K562 (cell line): ENCODE measurements around the gene DTX1. TPM values are rescaled to one million over a fixed set of nuclear protein-coding genes. Genes with fewer than 3 reads are reported as not detected.
"Not testable (repeated sequence)": the region's sequence is repeated elsewhere in the genome, so short reads cannot be mapped to it uniquely, and the experiment has no call there.

Experiments
- ATAC-seq: fragments of 200-7000 bp; cut with Tn5 transposase; 3 replicates; pipeline ENCODE4 v1.9.1; 2020; ENCODE audit warnings: moderate library complexity
- BruUV-seq: library from RNA; stranded (reverse); fragments of 400-500 nt; replicated peaks from 2 replicates; lab custom pipeline; 2021; lab: Mats Ljungman, UMichigan
- CTCF ChIA-PET: fragments of 300-600 bp; formaldehyde crosslinking; extraction: SDS; loops from one replicate; lab custom pipeline; 2021; ENCODE audit warnings: low intra/inter-chr PET ratio; lab: Yijun Ruan, JAX
- POLR2A ChIA-PET: fragments of 300-600, 350-650 bp; sonication (Branson Sonifier 250); formaldehyde crosslinking; extraction: SDS; loops from one replicate; lab custom pipeline; 2021; ENCODE audit warnings: antibody characterized with exemption, inconsistent platforms; lab: Yijun Ruan, JAX
- DNase-seq, 4 experiments: peaks; one replicate each; pipeline versions ENCODE4 v3.0.0 to v3.0.0-alpha.2; 2011 to 2018; ENCODE audit warnings: low spot score in 3 of 4, mixed read lengths in 3 of 4; ENCODE audit errors: extremely low read depth in 1 of 4
- FAIRE-seq: peaks from 2 replicates; lab custom pipeline; 2011; peaks lifted over from hg19 to GRCh38; lab: Jason Lieb, UNC
- H2AFZ ChIP-seq: 2 replicates; pipeline ENCODE4 v1.6.0; 2011; ENCODE audit warnings: low read depth, low read length, control low read depth, inconsistent platforms
- H3K27ac ChIP-seq: fragments of 200-600 bp; 3 replicates; pipeline ENCODE4 v1.8.0; 2011; ENCODE audit warnings: low read depth, mild to moderate bottlenecking, control low read depth, inconsistent platforms, low read length, moderate library complexity, mixed read lengths; ENCODE audit errors: extremely low read depth
- H3K27me3 ChIP-seq, 2 experiments: fragments of 300-600 bp in 1 of 2; 2 replicates in 1 of 2; 3 replicates in 1 of 2; pipeline versions ENCODE4 v1.6.0 to v1.8.0; 2011; ENCODE audit warnings: inconsistent platforms in 2 of 2, low read length in 2 of 2, mild to moderate bottlenecking in 1 of 2, mixed read lengths in 1 of 2, moderate library complexity in 1 of 2; ENCODE audit not compliant: control insufficient read depth in 2 of 2, insufficient read depth in 2 of 2
- H3K36me3 ChIP-seq: fragments of 300-600 bp; 3 replicates; pipeline ENCODE4 v1.8.0; 2011; ENCODE audit warnings: mild to moderate bottlenecking, low read length, inconsistent platforms; ENCODE audit not compliant: control insufficient read depth, insufficient read depth
- H3K4me1 ChIP-seq, 2 experiments: fragments of 200-600 bp in 1 of 2; replicated peaks in 1 of 2; 2 replicates in 1 of 2; 3 replicates in 1 of 2; pipeline versions ENCODE4 v1.5.1 to v1.8.0; 2011; ENCODE audit warnings: inconsistent platforms in 2 of 2, low read length in 2 of 2, mild to moderate bottlenecking in 1 of 2, mixed read lengths in 1 of 2, moderate library complexity in 1 of 2; ENCODE audit not compliant: control insufficient read depth in 2 of 2, insufficient read depth in 2 of 2
- H3K4me2 ChIP-seq: 2 replicates; pipeline ENCODE4 v1.6.1; 2011; ENCODE audit warnings: low read length, control low read depth, inconsistent platforms, mixed read lengths; ENCODE audit not compliant: insufficient read depth
- H3K4me3 ChIP-seq: fragments of 200-600 bp; sonication (generic), shearing (Covaris generic); 2 replicates; pipeline ENCODE4 v1.5.1; 2016; ENCODE audit warnings: control low read depth, inconsistent platforms
- H3K79me2 ChIP-seq: fragments of 200-600 bp; 3 replicates; pipeline ENCODE4 v1.8.0; 2011; ENCODE audit warnings: low read length, inconsistent platforms; ENCODE audit not compliant: control insufficient read depth, insufficient read depth
- H3K9ac ChIP-seq, 2 experiments: 2 replicates each; pipeline versions ENCODE4 v1.6.0 to v1.6.1; 2011; ENCODE audit warnings: low read depth in 2 of 2, low read length in 2 of 2, control low read depth in 1 of 2, inconsistent platforms in 1 of 2, mild to moderate bottlenecking in 1 of 2, mixed read lengths in 1 of 2; ENCODE audit not compliant: insufficient read depth in 1 of 2
- H3K9me1 ChIP-seq: one replicate; pipeline ENCODE4 v1.6.0; 2011; ENCODE audit warnings: inconsistent platforms, mild to moderate bottlenecking, low read length, moderate library complexity; ENCODE audit not compliant: control insufficient read depth, insufficient read depth
- H3K9me3 ChIP-seq: replicated peaks from 2 replicates; pipeline ENCODE4 v1.5.1; 2011; ENCODE audit warnings: low read depth, low read length, inconsistent platforms; ENCODE audit not compliant: control insufficient read depth, insufficient read depth
- H4K20me1 ChIP-seq: replicated peaks from 2 replicates; pipeline ENCODE4 v1.6.1; 2011; ENCODE audit warnings: low read length, inconsistent platforms, mixed read lengths; ENCODE audit not compliant: control insufficient read depth, insufficient read depth
- RBM25 ChIP-seq: fragments of 200-400 bp; formaldehyde crosslinking; IDR thresholded peaks from 2 replicates; pipeline ENCODE4 v1.6.1; 2018; ENCODE audit warnings: low read length, low read depth, moderate library complexity; ENCODE audit not compliant: severe bottlenecking
- SIRT6 ChIP-seq: IDR thresholded peaks from one replicate; pipeline ENCODE4 v1.6.1; 2012; ENCODE audit warnings: low read depth, mild to moderate bottlenecking, control low read depth, inconsistent platforms, low read length, moderate library complexity
- ZNF146 ChIP-seq: IDR thresholded peaks from one replicate; pipeline ENCODE4 v1.6.1; 2018; ENCODE audit warnings: missing compliant biosample characterization; ENCODE audit not compliant: unreplicated experiment
- WGBS: fragments of 100-300 bp; shearing (Covaris generic); methylation state at CpG from one replicate; pipeline ENCODE4 v1.1.6; 2016; ENCODE audit warnings: low coverage, mixed read lengths; ENCODE audit not compliant: insufficient coverage; ENCODE audit errors: missing lambda C conversion rate; 5-methylcytosine and 5-hydroxymethylcytosine counted together
- in situ Hi-C: fragments of 300-500 bp; cut with MboI; formaldehyde crosslinking; loops from 4 replicates; pipeline ENCODE4 v1.15.0; 2018; ENCODE audit warnings: inconsistent platforms, mixed read lengths
- intact Hi-C: fragments of 100-400 bp; cut with micrococcal nuclease; formaldehyde crosslinking; loops from 2 replicates; pipeline ENCODE4 v1.14.2; 2022
- polyA plus RNA-seq, 8 experiments: library from polyadenylated mRNA; depleted of rRNA in 4 of 8; stranded (reverse) in 5 of 8; unstranded in 3 of 8; fragments of >200 nt; fragmentation: Nextera tagmentation in 2 of 8; fragmentation: Illumina TruSeq in 1 of 8; extraction: Ambion mirVana in 2 of 8; extraction: Trizol in 1 of 8; gene quantifications; 2 replicates each; pipeline versions ENCODE4 v1.2.1 to v1.2.3, GENCODE V29; 2011 to 2014; ENCODE audit warnings: inconsistent platforms in 1 of 8, missing spikeins in 1 of 8
- total RNA-seq, 7 experiments: library from RNA; depleted of rRNA in 6 of 7; stranded (reverse); fragments of >200 nt in 6 of 7; fragmentation: Illumina TruSeq in 2 of 7; extraction: Trizol in 2 of 7; gene quantifications; 2 replicates each; pipeline versions ENCODE4 v1.2.1 to v1.2.3, GENCODE V29; 2011 to 2021; ENCODE audit warnings: low replicate concordance in 1 of 7

Gene DTX1
- total and polyA plus RNA-seq, 9 of the 15 experiments (the other 6 are each of a cell fraction or from before 2014, with no cell fraction given): not detected

DNA sequence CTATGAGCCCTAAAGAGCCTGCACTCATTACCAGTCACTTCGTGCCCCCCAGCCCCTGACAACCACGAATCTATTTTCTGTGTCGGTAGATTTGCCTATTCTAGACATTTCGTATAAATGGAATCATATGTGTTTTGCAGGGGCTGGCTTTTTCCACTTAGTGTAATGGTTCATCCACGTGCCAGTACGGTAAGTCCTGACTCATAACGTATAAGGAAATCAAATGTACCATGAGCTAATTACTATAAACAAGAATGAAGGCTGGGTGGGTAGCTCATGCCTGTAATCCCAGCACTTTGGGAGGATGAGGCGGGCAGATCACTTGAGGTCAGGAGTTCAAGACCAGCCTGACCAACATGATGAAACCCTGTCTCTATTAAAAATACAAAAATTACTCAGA, 61.2 kb downstream of the DTX1 start:
- ATAC-seq, FAIRE-seq, H3K9me3 ChIP-seq, H3K4me2 ChIP-seq, CTCF ChIA-PET, in situ Hi-C loops, intact Hi-C loops, H3K9me1 ChIP-seq, H3K36me3 ChIP-seq, H3K79me2 ChIP-seq, H3K27ac ChIP-seq, DNase-seq, H3K9ac ChIP-seq, H3K4me3 ChIP-seq, H2AFZ ChIP-seq, BruUV-seq: not testable (repeated sequence)
- Histone ChIP-seq H4K20me1 (peaks cover 13% of the 10 kb centered on the region; the same call in 1 of the 2 replicates), H3K27me3 (peaks cover 24 to 49% of the 10 kb centered on the region in 2 experiments; a peak in 4 of 5 replicates), H3K4me1 (peaks cover 0 to 15% of the 10 kb centered on the region in 2 experiments; a peak in 1 of 5 replicates)
- WGBS: 15% methylated on average over 8 of the region's 8 CpGs
- POLR2A ChIA-PET: interaction anchor here (1.0 kb wide), 1 partner anchor 11 kb away, joined by 5 read pairs; no protein-coding TSS in a partner anchor

- CTCF ChIA-PET: no interaction called here
- ATAC-seq: no peak
- 0% methylated on average over 1 of the region's 1 CpG for WGBS
- peak; percentile 65 for TF ChIP-seq ZNF146 (CRISPR knock-in tag)
- TF ChIP-seq SIRT6: no peak
- TF ChIP-seq RBM25: peak; percentile 19
Observed at GRCh38 chr12:113118142-113118541, 61.6 kb downstream of the DTX1 start.

More at GRCh38 chr12:113118142-113118541, 61.6 kb downstream of the DTX1 start:
- peaks cover 2% of the 10 kb centered on the region for H3K9me1 ChIP-seq
- no peaks in the 10 kb centered on the region for H3K79me2 ChIP-seq
- POLR2A ChIA-PET: no interaction called here
- no peak overlapping the region for H2AFZ ChIP-seq
- intact Hi-C loops (no loop called here), in situ Hi-C loops (no loop called here)
- H3K36me3 ChIP-seq: no peaks in the 10 kb centered on the region
- DNase-seq (no peak), FAIRE-seq (no peak)
- H3K4me2 ChIP-seq: no peak overlapping the region
- H3K9me3 ChIP-seq: no peaks in the 10 kb centered on the region; the same call in 1 of the 2 replicates
- H3K27me3 ChIP-seq: peaks cover 22 to 46% of the 10 kb centered on the region in 2 experiments; a peak in 4 of 5 replicates
- H3K9ac ChIP-seq: no peak overlapping the region
- H3K4me3 ChIP-seq: no peak overlapping the region
- H3K27ac ChIP-seq: no peak overlapping the region
- peaks cover 10% of the 10 kb centered on the region; the same call in 1 of the 2 replicates for H4K20me1 ChIP-seq
- no TSS peak for BruUV-seq
- peaks cover 0 to 15% of the 10 kb centered on the region in 2 experiments; a peak in 1 of 5 replicates for H3K4me1 ChIP-seq
